CD4-positive, alpha-beta T cell (primary cell): ENCODE results near the gene L1CAM. TPM values are rescaled to one million over a fixed set of nuclear protein-coding genes. Genes with fewer than 3 reads are reported as not detected.

ENCODE experiments used
- ATAC-seq: fragments of 200-7000 bp; cut with Tn5 transposase; one replicate; pipeline ENCODE4 v1.10.0; 2022; ENCODE audit warnings: mild to moderate bottlenecking; ENCODE audit not compliant: poor library complexity
- CTCF ChIA-PET: fragments of 350-600 bp; sonication (Branson Sonifier 250); formaldehyde crosslinking; loops from one replicate; lab custom pipeline; 2021; ENCODE audit warnings: antibody characterized with exemption, inconsistent platforms; lab: Charles Lee
- POLR2A ChIA-PET: fragments of 350-600 bp; sonication (Branson Sonifier 250); formaldehyde crosslinking; loops from one replicate; lab custom pipeline; 2021; ENCODE audit warnings: antibody characterized with exemption, inconsistent platforms; lab: Charles Lee
- DNase-seq, 14 experiments: peaks; one replicate each; pipeline ENCODE4 v3.0.0-alpha.2; 2013 to 2020; ENCODE audit warnings: mixed read lengths in 2 of 14
- H3K27ac ChIP-seq, 2 donors: one replicate each; pipeline versions ENCODE4 v1.5.1 to v1.7.0; 2013; ENCODE audit warnings: low read length in 2 of 2, low read depth in 1 of 2, mild to moderate bottlenecking in 1 of 2
- H3K27me3 ChIP-seq, 2 experiments: 1 replicate in 1 of 2; 2 replicates in 1 of 2; pipeline versions ENCODE4 v1.6.1 to v1.7.0; 2013; ENCODE audit warnings: low read length in 2 of 2, control low read depth in 1 of 2, mild to moderate bottlenecking in 1 of 2, moderate library complexity in 1 of 2; ENCODE audit not compliant: insufficient read depth in 2 of 2, control insufficient read depth in 1 of 2
- H3K36me3 ChIP-seq: one replicate; pipeline ENCODE4 v1.6.1; 2013; ENCODE audit warnings: low read length, control low read depth; ENCODE audit not compliant: insufficient read depth
- H3K4me1 ChIP-seq: one replicate; pipeline ENCODE4 v1.6.1; 2013; ENCODE audit warnings: low read length, control low read depth; ENCODE audit not compliant: insufficient read depth
- H3K4me3 ChIP-seq: one replicate; pipeline ENCODE4 v1.5.1; 2013; ENCODE audit warnings: mild to moderate bottlenecking, low read length, moderate library complexity
- H3K9me3 ChIP-seq, 2 experiments: 1 replicate in 1 of 2; 2 replicates in 1 of 2; pipeline versions ENCODE4 v1.6.1 to v1.7.0; 2013; ENCODE audit warnings: low read length in 2 of 2, mild to moderate bottlenecking in 2 of 2, control low read depth in 1 of 2, moderate library complexity in 1 of 2; ENCODE audit not compliant: control insufficient read depth in 1 of 2, insufficient read depth in 1 of 2
- H3K27ac Mint-ChIP-seq: one replicate; pipeline ENCODE4 v1.8.0; 2020; ENCODE audit warnings: mixed read lengths
- H3K27me3 Mint-ChIP-seq: one replicate; pipeline ENCODE4 v1.8.0; 2021; ENCODE audit warnings: mixed read lengths
- H3K36me3 Mint-ChIP-seq: one replicate; pipeline ENCODE4 v1.8.0; 2021; ENCODE audit warnings: low read depth, mixed read lengths
- H3K4me1 Mint-ChIP-seq: one replicate; pipeline ENCODE4 v1.8.0; 2021; ENCODE audit warnings: low read depth, mixed read lengths
- H3K4me3 Mint-ChIP-seq: one replicate; pipeline ENCODE4 v1.8.0; 2020; ENCODE audit warnings: mild to moderate bottlenecking, mixed read lengths
- H3K9me3 Mint-ChIP-seq: one replicate; pipeline ENCODE4 v1.8.0; 2020; ENCODE audit warnings: mixed read lengths
- intact Hi-C, 2 experiments: fragments of 100-400 bp; cut with DNase I in 1 of 2; cut with micrococcal nuclease in 1 of 2; formaldehyde crosslinking; loops; one replicate each; pipeline versions ENCODE4 v1.15.1 to v1.9.0; 2023 to 2025; cut with DNase I, micrococcal nuclease
- total RNA-seq, 174 experiments: library from RNA in 2 of 174; stranded (reverse) in 2 of 174; gene quantifications; one replicate each; pipeline ENCODE4 v1.2.3 and lab custom pipeline; 2021 to 2026
- TF ChIP-seq, protein P1 (sequence below): fragments of 200-600 bp; IDR thresholded peaks from one replicate; pipeline ENCODE4 v1.8.0; 2022; ENCODE audit warnings: antibody characterized with exemption, mild to moderate bottlenecking

The L1CAM gene
- total RNA-seq, 2 experiments from 2014 or later = 0.89 to 1.2 TPM

DNA sequence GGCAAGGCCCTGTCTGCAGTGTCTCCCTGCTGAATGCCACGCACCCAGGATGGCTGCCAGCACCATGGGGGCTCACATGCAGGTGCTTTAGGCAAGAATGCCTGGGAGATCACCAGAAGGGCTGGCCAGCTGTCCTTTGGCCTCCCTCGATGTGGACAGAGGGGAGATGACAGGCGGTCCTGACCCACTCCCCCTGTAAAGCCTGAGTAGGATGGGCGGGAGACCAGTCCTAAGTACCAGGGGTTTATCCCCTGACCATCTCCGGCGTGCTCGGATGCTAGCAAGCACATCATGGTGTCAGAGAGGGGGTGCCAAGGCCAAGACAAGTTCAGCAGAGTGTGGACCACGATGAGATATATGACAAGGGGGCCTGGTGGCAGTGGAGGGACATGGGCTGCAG lies 60.9 kb downstream of the L1CAM start:
- no peaks in the 10 kb centered on the region for H3K9me3 ChIP-seq
- H3K27ac Mint-ChIP-seq = no peak overlapping the region
- intact Hi-C loops = loop anchor here in 1 of 2 experiments (5.0 kb wide), 1 partner anchor 77 kb away; the partner anchor contains the start of gene AVPR2
- H3K4me1 Mint-ChIP-seq = peaks cover 54% of the 10 kb centered on the region
- peaks cover 61% of the 10 kb centered on the region for H3K4me1 ChIP-seq
- CTCF ChIA-PET = no interaction called here
- no peak overlapping the region for H3K4me3 Mint-ChIP-seq
- no peak overlapping the region for H3K4me3 ChIP-seq
- POLR2A ChIA-PET = no interaction called here
- DNase-seq (no peak), ATAC-seq (no peak)
- H3K36me3 ChIP-seq = no peaks in the 10 kb centered on the region
- TF ChIP-seq, protein P1, sequence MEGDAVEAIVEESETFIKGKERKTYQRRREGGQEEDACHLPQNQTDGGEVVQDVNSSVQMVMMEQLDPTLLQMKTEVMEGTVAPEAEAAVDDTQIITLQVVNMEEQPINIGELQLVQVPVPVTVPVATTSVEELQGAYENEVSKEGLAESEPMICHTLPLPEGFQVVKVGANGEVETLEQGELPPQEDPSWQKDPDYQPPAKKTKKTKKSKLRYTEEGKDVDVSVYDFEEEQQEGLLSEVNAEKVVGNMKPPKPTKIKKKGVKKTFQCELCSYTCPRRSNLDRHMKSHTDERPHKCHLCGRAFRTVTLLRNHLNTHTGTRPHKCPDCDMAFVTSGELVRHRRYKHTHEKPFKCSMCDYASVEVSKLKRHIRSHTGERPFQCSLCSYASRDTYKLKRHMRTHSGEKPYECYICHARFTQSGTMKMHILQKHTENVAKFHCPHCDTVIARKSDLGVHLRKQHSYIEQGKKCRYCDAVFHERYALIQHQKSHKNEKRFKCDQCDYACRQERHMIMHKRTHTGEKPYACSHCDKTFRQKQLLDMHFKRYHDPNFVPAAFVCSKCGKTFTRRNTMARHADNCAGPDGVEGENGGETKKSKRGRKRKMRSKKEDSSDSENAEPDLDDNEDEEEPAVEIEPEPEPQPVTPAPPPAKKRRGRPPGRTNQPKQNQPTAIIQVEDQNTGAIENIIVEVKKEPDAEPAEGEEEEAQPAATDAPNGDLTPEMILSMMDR = no peak
- no peaks in the 10 kb centered on the region for H3K27me3 ChIP-seq
- H3K36me3 Mint-ChIP-seq = no peaks in the 10 kb centered on the region
- H3K9me3 Mint-ChIP-seq = no peaks in the 10 kb centered on the region
- no peaks in the 10 kb centered on the region for H3K27me3 Mint-ChIP-seq
- no peak overlapping the region for H3K27ac ChIP-seq

DNA sequence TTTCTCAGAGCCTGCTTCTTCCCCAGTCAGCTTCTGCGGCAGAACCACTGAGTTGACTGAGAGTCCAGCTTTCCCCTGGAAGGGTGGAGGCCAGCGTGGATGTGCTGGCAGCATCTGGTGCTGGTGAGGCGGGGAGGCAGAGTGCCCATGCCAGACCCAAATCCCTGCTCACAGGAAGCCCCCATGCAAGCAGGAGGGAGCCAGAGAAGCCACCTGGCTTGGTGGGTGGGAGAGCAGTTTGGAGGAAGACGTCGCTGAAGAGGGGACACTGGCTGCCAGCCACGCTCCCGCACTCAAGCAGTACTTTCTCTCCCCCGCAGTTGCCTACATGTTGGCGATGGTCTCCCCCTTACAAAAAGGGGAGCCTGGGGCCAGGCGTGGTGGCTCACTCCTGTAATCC lies 61.6 kb downstream of the L1CAM start:
- H3K4me1 ChIP-seq = peaks cover 67% of the 10 kb centered on the region
- H3K4me3 ChIP-seq = no peak overlapping the region
- CTCF ChIA-PET = no interaction called here
- Mint-ChIP-seq H3K4me3 (no peak overlapping the region), H3K9me3 (no peaks in the 10 kb centered on the region), H3K27ac (no peak overlapping the region), H3K4me1 (peaks cover 54% of the 10 kb centered on the region), H3K27me3 (no peaks in the 10 kb centered on the region), H3K36me3 (no peaks in the 10 kb centered on the region)
- POLR2A ChIA-PET = interaction anchor here (0.5 kb wide), 1 partner anchor 241 kb away, joined by 3 read pairs; no protein-coding TSS in a partner anchor
- ATAC-seq = no peak
- intact Hi-C loops = no loop called here
- H3K27me3 ChIP-seq = no peaks in the 10 kb centered on the region
- TF ChIP-seq, protein P1 = no peak
- DNase-seq = no peak
- no peak overlapping the region for H3K27ac ChIP-seq
- no peaks in the 10 kb centered on the region for H3K36me3 ChIP-seq
- H3K9me3 ChIP-seq = no peaks in the 10 kb centered on the region

DNA sequence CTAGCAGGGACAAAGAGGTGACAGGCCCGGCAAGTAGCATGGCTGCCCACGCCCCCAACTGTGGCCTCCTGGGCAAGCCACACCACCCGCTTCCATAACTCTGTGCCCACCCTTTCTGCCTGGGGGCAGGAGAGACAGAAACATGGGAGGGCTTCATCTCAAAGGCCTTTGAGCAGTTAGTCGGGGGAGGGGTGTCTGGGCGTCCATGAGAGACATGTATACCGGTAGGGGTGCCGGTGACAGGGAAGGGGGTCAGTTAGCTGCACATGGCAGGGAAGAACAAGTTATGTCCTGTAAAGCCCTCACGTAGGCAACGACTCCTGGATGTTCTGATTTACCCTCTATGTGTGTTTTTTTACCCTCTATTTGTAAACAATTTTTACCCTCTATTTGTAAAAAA lies 64.9 kb downstream of the L1CAM start:
- Mint-ChIP-seq H3K4me3 (no peak overlapping the region), H3K4me1 (peaks cover 50% of the 10 kb centered on the region), H3K9me3 (no peaks in the 10 kb centered on the region), H3K36me3 (no peaks in the 10 kb centered on the region), H3K27ac (peak overlapping the region; percentile 82), H3K27me3 (no peaks in the 10 kb centered on the region)
- H3K4me3 ChIP-seq = no peak overlapping the region
- H3K27ac ChIP-seq = no peak overlapping the region
- CTCF ChIA-PET = no interaction called here
- DNase-seq (peak in 1 of 14 experiments; percentile 2), ATAC-seq (no peak)
- no peaks in the 10 kb centered on the region for H3K9me3 ChIP-seq
- H3K36me3 ChIP-seq = no peaks in the 10 kb centered on the region
- TF ChIP-seq, protein P1 = no peak
- no peaks in the 10 kb centered on the region for H3K27me3 ChIP-seq
- intact Hi-C loops = no loop called here
- POLR2A ChIA-PET = no interaction called here
- peaks cover 83% of the 10 kb centered on the region for H3K4me1 ChIP-seq
